ENCODE results near the gene SLC12A6.

DNA sequence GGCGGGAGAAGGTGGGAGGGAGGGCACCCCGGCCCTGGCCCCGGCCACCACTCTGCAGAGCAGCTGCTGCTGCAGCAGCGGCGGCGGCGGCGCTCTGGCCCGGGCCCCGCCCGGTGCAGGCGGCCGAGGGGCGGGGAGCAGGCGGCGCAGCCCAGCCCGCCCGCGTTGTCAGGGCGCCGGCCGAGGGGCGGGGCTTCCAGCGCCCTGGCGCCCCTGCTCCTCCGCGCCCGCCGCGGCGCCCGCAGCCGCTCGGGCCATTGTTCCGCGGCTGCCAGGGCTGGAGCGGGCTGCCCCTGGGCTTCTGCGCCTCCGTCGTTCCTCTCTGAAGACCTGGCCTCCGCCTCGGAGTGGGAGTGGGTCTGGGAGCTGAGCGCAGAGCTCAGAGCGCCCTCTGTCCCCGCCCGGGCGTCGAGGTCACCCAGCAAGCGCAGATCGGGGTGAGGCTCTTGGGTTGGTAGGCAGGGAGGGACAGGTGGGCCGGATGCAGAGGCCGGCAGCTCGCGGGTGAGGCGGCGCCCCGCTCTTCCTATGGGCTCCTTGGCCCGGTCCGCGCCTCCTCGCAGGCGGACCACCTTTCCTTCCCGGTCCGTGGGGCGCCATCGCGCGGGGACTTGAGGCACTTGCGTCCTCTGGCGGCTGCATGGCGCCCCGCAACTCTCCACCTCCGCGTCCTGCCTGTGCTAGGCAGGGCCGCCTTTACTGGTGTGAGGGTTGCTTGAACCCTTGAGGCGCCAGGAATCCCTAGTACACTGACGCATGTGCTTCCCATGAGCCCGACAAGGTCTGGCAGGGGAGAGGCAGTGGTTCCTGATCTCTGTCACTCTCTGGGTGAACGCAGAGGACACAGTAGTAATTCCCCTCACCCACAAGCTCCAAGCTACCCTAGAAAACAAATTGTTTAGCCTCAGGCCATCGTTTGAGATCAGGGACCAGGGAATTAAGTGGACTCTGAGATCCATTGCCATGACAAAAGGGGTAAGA is 29.8 kb upstream of the SLC12A6 start, which contains the start of gene LPCAT4:
- TF ChIP-seq SIN3A (IDR thresholded peaks at IDR 0.05; ENCODE audit: borderline replicate concordance, insufficient read depth, low read depth, low read length) (0 out of 2 replicates have a peak, but pooled peaks have one; percentile 66), CTCF (IDR thresholded peaks at IDR 0.05) (peak; percentile 99)
- TF ChIP-seq, protein P1, sequence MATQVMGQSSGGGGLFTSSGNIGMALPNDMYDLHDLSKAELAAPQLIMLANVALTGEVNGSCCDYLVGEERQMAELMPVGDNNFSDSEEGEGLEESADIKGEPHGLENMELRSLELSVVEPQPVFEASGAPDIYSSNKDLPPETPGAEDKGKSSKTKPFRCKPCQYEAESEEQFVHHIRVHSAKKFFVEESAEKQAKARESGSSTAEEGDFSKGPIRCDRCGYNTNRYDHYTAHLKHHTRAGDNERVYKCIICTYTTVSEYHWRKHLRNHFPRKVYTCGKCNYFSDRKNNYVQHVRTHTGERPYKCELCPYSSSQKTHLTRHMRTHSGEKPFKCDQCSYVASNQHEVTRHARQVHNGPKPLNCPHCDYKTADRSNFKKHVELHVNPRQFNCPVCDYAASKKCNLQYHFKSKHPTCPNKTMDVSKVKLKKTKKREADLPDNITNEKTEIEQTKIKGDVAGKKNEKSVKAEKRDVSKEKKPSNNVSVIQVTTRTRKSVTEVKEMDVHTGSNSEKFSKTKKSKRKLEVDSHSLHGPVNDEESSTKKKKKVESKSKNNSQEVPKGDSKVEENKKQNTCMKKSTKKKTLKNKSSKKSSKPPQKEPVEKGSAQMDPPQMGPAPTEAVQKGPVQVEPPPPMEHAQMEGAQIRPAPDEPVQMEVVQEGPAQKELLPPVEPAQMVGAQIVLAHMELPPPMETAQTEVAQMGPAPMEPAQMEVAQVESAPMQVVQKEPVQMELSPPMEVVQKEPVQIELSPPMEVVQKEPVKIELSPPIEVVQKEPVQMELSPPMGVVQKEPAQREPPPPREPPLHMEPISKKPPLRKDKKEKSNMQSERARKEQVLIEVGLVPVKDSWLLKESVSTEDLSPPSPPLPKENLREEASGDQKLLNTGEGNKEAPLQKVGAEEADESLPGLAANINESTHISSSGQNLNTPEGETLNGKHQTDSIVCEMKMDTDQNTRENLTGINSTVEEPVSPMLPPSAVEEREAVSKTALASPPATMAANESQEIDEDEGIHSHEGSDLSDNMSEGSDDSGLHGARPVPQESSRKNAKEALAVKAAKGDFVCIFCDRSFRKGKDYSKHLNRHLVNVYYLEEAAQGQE (IDR thresholded peaks at IDR 0.05; ENCODE audit: insufficient read depth in 1 of 2, low read depth in 2 of 2, low read length in 1 of 2): no peak

Data from Panc1 (cell line).